Astrocyte (in vitro differentiated cells and primary cell): ENCODE results near the gene HLA-DMB.

Experiments
- CTCF ChIP-seq: IDR thresholded peaks from 2 replicates; pipeline ENCODE4 v1.5.1; 2011; ENCODE audit warnings: low read depth, mild to moderate bottlenecking, inconsistent platforms, low read length, moderate library complexity; ENCODE audit not compliant: insufficient read depth
- EZH2 ChIP-seq: IDR thresholded peaks from 2 replicates; pipeline ENCODE4 v1.6.1; 2012; ENCODE audit warnings: mild to moderate bottlenecking, low read length, inconsistent platforms; ENCODE audit not compliant: insufficient read depth

- TF ChIP-seq CTCF, result no peak
- no peak for TF ChIP-seq EZH2
Observed at GRCh38 chr6:32983493-32983848, 42.6 kb upstream of the HLA-DMB start.
